GM23248 (cell line): ENCODE measurements around the gene ATF6. TPM values are rescaled to one million over a fixed set of nuclear protein-coding genes. Genes with fewer than 3 reads are reported as not detected.

Experiments used
- DNase-seq: peaks from one replicate; pipeline ENCODE4 v3.0.0-alpha.2; 2015
- H2AFZ ChIP-seq: fragments of 200-600 bp; sonication (generic); 2 replicates; pipeline ENCODE4 v1.6.1; 2016; ENCODE audit warnings: antibody characterized with exemption
- H3F3A ChIP-seq: fragments of 200-600 bp; sonication (generic); 2 replicates; pipeline ENCODE4 v1.6.1; 2016; ENCODE audit warnings: mild to moderate bottlenecking, antibody characterized with exemption, mixed run types; ENCODE audit not compliant: insufficient read depth
- H3K27ac ChIP-seq: fragments of 200-600 bp; sonication (generic); 2 replicates; pipeline ENCODE4 v1.5.1; 2016; ENCODE audit warnings: mild to moderate bottlenecking
- H3K27me3 ChIP-seq: fragments of 200-600 bp; sonication (generic); replicated peaks from 2 replicates; pipeline ENCODE4 v1.6.1; 2016; ENCODE audit warnings: mild to moderate bottlenecking; ENCODE audit not compliant: insufficient read depth
- H3K36me3 ChIP-seq: fragments of 200-600 bp; sonication (generic); 2 replicates; pipeline ENCODE4 v1.6.1; 2016; ENCODE audit warnings: low read depth, mild to moderate bottlenecking
- H3K4me1 ChIP-seq: fragments of 200-600 bp; sonication (generic); 2 replicates; pipeline ENCODE4 v1.6.1; 2016; ENCODE audit warnings: mild to moderate bottlenecking; ENCODE audit not compliant: insufficient read depth
- H3K4me2 ChIP-seq: fragments of 200-600 bp; sonication (generic); one replicate; pipeline ENCODE4 v1.6.1; 2016; ENCODE audit warnings: mild to moderate bottlenecking; ENCODE audit not compliant: unreplicated experiment
- H3K4me3 ChIP-seq: fragments of 200-600 bp; sonication (generic); 2 replicates; pipeline ENCODE4 v1.5.1; 2016; ENCODE audit warnings: mild to moderate bottlenecking
- H3K79me2 ChIP-seq: fragments of 200-600 bp; sonication (generic); 2 replicates; pipeline ENCODE4 v1.6.1; 2016; ENCODE audit warnings: mild to moderate bottlenecking; ENCODE audit not compliant: insufficient read depth
- H3K9ac ChIP-seq: fragments of 200-600 bp; sonication (generic); 2 replicates; pipeline ENCODE4 v1.6.1; 2016; ENCODE audit warnings: mild to moderate bottlenecking
- H3K9me2 ChIP-seq: fragments of 200-600 bp; sonication (generic); 2 replicates; pipeline ENCODE4 v1.6.1; 2016; ENCODE audit warnings: mixed run types, mild to moderate bottlenecking, moderate library complexity; ENCODE audit not compliant: insufficient read depth
- H3K9me3 ChIP-seq: fragments of 200-600 bp; sonication (generic); one replicate; pipeline ENCODE4 v1.6.1; 2017; ENCODE audit warnings: low read depth
- H4K20me1 ChIP-seq: fragments of 200-600 bp; sonication (generic); 2 replicates; pipeline ENCODE4 v1.6.0; 2016; ENCODE audit not compliant: insufficient read depth
- EZH2 ChIP-seq: fragments of 200-600 bp; sonication (generic); IDR thresholded peaks from 2 replicates; pipeline ENCODE4 v1.6.1; 2018; ENCODE audit warnings: antibody characterized with exemption, mild to moderate bottlenecking; ENCODE audit not compliant: insufficient read depth, poor library complexity, severe bottlenecking
- EZH2phosphoT487 ChIP-seq: fragments of 200-600 bp; sonication (generic); IDR thresholded peaks from 2 replicates; pipeline ENCODE4 v1.6.1; 2018; ENCODE audit warnings: antibody characterized with exemption, moderate library complexity, mild to moderate bottlenecking, low read depth; ENCODE audit not compliant: insufficient read depth
- WGBS, 2 experiments: methylation state at CpG; one replicate each; pipeline ENCODE4 v1.1.6; 2015 to 2017; ENCODE audit warnings: low lambda C conversion rate in 2 of 2, low coverage in 1 of 2; ENCODE audit errors: missing lambda C conversion rate in 2 of 2; 5-methylcytosine and 5-hydroxymethylcytosine counted together
- in situ Hi-C: fragments of 300-500 bp; cut with MboI; formaldehyde crosslinking; loops from 2 replicates; pipeline ENCODE4 v1.15.0; 2020
- polyA plus RNA-seq: library from polyadenylated mRNA; unstranded; fragments of >200 nt; fragmentation: Nextera tagmentation; extraction: Ambion mirVana; gene quantifications from 2 replicates; pipeline ENCODE4 v1.2.1, GENCODE V29; 2016
- total RNA-seq: library from RNA; depleted of rRNA; stranded (reverse); fragments of >200 nt; shearing (Covaris generic); gene quantifications from 2 replicates; pipeline ENCODE4 v1.2.3, GENCODE V29; 2014

Gene ATF6
- total and polyA plus RNA-seq, 2 experiments from 2014 or later, result 14.8 to 19.8 TPM

DNA sequence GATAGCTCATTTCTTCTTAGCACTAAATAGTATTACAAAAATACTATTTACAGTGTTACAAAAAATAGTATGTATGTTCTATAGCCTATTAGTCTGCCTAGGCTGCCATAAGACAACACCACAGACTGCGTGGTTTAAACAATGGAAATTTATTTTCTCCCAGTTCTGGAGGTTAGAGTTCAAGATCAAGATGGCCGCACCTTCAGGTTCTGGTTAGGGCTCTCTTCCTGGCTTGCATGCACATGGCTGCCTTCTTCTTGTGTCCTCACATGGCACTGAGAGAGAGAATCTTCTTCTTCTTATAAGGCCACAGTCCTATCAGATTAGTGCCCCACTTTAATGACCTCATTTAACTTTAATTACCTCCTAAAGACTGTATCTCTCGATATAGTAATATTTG is 4.1 kb downstream of the ATF6 start:
- peaks cover 17% of the 10 kb centered on the region for H3K4me1 ChIP-seq
- TF ChIP-seq EZH2phosphoT487 (no peak), EZH2 (no peak)
- H3K9me3 ChIP-seq, result no peaks in the 10 kb centered on the region
- DNase-seq, result no peak
- no peak overlapping the region for H2AFZ ChIP-seq
- H3K4me2 ChIP-seq, result no peak overlapping the region
- no peaks in the 10 kb centered on the region for H3K27me3 ChIP-seq
- WGBS, 2 experiments, result 98 to 100% methylated on average over 3 of the region's 3 CpGs
- H3K27ac ChIP-seq, result no peak overlapping the region
- H3K36me3 ChIP-seq, result no peaks in the 10 kb centered on the region
- peaks cover 91% of the 10 kb centered on the region for H3K79me2 ChIP-seq
- in situ Hi-C loops, result no loop called here
- H3F3A ChIP-seq, result peaks cover 6% of the 10 kb centered on the region
- H3K9ac ChIP-seq, result no peak overlapping the region
- no peak overlapping the region for H3K4me3 ChIP-seq
- H4K20me1 ChIP-seq, result no peaks in the 10 kb centered on the region
- no peaks in the 10 kb centered on the region for H3K9me2 ChIP-seq

DNA sequence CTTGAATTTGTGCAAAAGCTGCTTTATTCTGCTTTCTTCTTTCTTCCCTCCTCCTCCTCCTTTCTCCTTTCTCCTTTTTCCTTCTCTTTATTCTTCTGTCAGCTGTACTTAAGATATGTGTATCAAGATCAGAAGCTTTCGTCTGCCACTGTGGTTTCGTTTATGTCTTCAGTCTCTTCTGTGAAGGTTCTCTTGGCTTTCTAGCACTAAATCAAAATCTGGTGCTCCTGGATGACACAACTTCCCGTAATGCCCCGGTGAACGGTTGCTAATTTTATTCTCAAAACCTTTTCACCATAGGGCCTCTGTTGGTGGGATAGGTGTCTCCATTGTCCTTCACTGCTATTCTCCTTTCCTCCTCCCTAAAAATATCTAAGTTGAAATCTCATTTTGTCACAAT is 5.0 kb downstream of the ATF6 start:
- peaks cover 100% of the 10 kb centered on the region for H3K79me2 ChIP-seq

DNA sequence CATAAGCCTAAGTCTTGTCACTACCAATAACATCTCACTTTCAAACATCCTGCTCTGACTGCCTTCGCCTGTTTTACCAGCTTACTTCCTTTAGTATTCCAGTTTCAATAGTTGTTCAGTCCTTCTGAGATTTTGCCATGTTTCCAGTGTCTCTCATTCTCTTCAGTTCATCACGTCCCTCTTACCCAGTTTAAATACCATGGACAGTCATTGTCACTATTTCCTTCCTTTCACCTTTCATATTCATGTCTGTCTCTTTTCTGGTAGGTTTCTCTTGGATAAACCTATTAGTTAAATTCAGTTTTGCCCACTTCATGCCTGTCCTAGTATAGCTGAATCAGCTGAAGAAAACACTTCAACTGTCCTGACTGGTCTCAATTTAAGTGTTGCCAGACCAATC is 5.9 kb downstream of the ATF6 start:
- Histone ChIP-seq H4K20me1 (no peaks in the 10 kb centered on the region), H3K27me3 (no peaks in the 10 kb centered on the region), H3K9me2 (no peaks in the 10 kb centered on the region), H3K4me1 (peaks cover 15% of the 10 kb centered on the region), H2AFZ (no peak overlapping the region), H3K4me2 (no peak overlapping the region), H3K27ac (no peak overlapping the region), H3K9me3 (no peaks in the 10 kb centered on the region), H3F3A (no peaks in the 10 kb centered on the region), H3K9ac (no peak overlapping the region), H3K4me3 (no peak overlapping the region), H3K79me2 (peaks cover 100% of the 10 kb centered on the region), H3K36me3 (no peaks in the 10 kb centered on the region)
- no peak for TF ChIP-seq EZH2
- no peak for TF ChIP-seq EZH2phosphoT487
- WGBS, 2 experiments, result 93 to 95% methylated on average over 2 of the region's 2 CpGs
- no peak for DNase-seq
- in situ Hi-C loops, result no loop called here

More for the DNA sequence above, 5.0 kb downstream of the ATF6 start:
- no peak for TF ChIP-seq EZH2phosphoT487
- TF ChIP-seq EZH2, result no peak
- H3K27ac ChIP-seq, result no peak overlapping the region
- no peaks in the 10 kb centered on the region for H4K20me1 ChIP-seq
- no peak overlapping the region for H3K4me3 ChIP-seq
- no peak overlapping the region for H3K9ac ChIP-seq
- no peak overlapping the region for H2AFZ ChIP-seq
- DNase-seq, result no peak
- H3K36me3 ChIP-seq, result no peaks in the 10 kb centered on the region
- no peaks in the 10 kb centered on the region for H3K27me3 ChIP-seq
- peaks cover 17% of the 10 kb centered on the region for H3K4me1 ChIP-seq
- no peak overlapping the region for H3K4me2 ChIP-seq
- no peaks in the 10 kb centered on the region for H3K9me3 ChIP-seq
- no peaks in the 10 kb centered on the region for H3K9me2 ChIP-seq
- 85 to 86% methylated on average over 5 of the region's 5 CpGs for WGBS, 2 experiments
- no peaks in the 10 kb centered on the region for H3F3A ChIP-seq
- in situ Hi-C loops, result no loop called here

DNA sequence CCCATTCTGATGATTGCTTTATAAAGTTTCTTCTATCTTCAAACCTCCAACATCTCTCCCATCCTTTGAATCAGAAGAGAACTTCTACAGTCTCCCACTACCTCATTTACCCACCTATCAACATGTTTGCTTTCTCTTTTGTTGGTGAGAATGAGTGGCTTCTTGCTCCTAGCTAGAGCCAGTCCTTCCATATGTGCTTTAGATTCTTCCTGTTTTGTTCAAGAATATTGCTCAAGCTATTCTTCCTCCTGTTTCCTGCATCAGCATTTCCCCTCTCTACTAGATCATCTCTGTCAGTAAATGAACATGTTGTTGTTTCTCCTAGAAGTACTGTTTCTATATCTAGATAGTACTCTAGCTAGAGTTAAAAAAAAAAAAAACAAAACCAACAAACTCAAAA is 6.3 kb downstream of the ATF6 start:
- no peak for DNase-seq
- Histone ChIP-seq H3K4me2 (no peak overlapping the region), H4K20me1 (no peaks in the 10 kb centered on the region), H3K36me3 (no peaks in the 10 kb centered on the region), H3K27ac (no peak overlapping the region), H3K9me2 (no peaks in the 10 kb centered on the region), H2AFZ (no peak overlapping the region), H3K27me3 (no peaks in the 10 kb centered on the region), H3K4me1 (peaks cover 11% of the 10 kb centered on the region), H3K9ac (no peak overlapping the region), H3K79me2 (peaks cover 100% of the 10 kb centered on the region), H3K9me3 (no peaks in the 10 kb centered on the region), H3F3A (no peaks in the 10 kb centered on the region), H3K4me3 (no peak overlapping the region)
- TF ChIP-seq EZH2 (no peak), EZH2phosphoT487 (no peak)
- in situ Hi-C loops, result no loop called here

DNA sequence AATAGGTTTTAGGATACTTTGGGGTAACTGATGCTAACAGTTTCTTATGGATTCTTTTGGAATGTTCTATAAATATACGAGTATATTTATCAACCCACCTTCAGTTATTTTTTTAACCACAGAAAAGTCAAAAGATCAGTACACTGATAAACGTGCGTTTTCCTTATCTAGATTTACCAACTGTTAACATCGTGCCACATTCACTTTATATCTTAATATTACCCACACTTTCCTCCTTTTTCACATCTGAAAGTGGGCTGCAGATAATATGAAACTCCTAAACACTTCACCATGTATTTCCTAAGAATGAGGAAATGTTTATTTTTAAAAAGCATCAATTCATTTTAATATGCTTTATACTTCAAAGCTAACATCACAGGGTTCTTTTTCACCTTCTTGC is 7.7 kb downstream of the ATF6 start:
- H3K9ac ChIP-seq, result no peak overlapping the region
- no peak for DNase-seq
- H3K9me2 ChIP-seq, result no peaks in the 10 kb centered on the region
- no peaks in the 10 kb centered on the region for H3K9me3 ChIP-seq
- TF ChIP-seq EZH2 (no peak), EZH2phosphoT487 (no peak)
- H3K4me2 ChIP-seq, result no peak overlapping the region
- peaks cover 9% of the 10 kb centered on the region; the same call in 1 of the 2 replicates for H3K4me1 ChIP-seq
- no peak overlapping the region for H3K4me3 ChIP-seq
- H3K79me2 ChIP-seq, result peaks cover 99% of the 10 kb centered on the region
- in situ Hi-C loops, result no loop called here
- H4K20me1 ChIP-seq, result no peaks in the 10 kb centered on the region
- H3K27me3 ChIP-seq, result no peaks in the 10 kb centered on the region
- 67 to 68% methylated on average over 4 of the region's 4 CpGs for WGBS, 2 experiments
- H3K36me3 ChIP-seq, result no peaks in the 10 kb centered on the region
- H3K27ac ChIP-seq, result no peak overlapping the region
- H3F3A ChIP-seq, result no peaks in the 10 kb centered on the region
- H2AFZ ChIP-seq, result no peak overlapping the region
